Occipital lobe (tissue), 2 donors: ENCODE results near the gene GMPPA. TPM values are rescaled to one million over a fixed set of nuclear protein-coding genes. Genes with fewer than 3 reads are reported as not detected.
A peak's percentile ranks its signal among the peaks of the same experiment; 100 is the strongest.

ENCODE experiments used
- DNase-seq: peaks from one replicate; lab custom pipeline; 2025; lab: John Stamatoyannopoulos, UW
- total RNA-seq: library from RNA; depleted of rRNA; stranded (reverse); fragments of >200 nt; gene quantifications from one replicate; pipeline ENCODE4 v1.2.3, GENCODE V29; 2014

The GMPPA gene
- total RNA-seq: 7.5 TPM

- peak; percentile 91 for DNase-seq
Measured at GRCh38 chr2:219498280-219499057, at the start of gene GMPPA. TSS of gene GMPPA (plus strand) at chr2:219498891. CDS start at chr2:219499976, 1,085 bp downstream.

GRCh38 chr2:219449609-219450008 is 49.1 kb upstream of the GMPPA start:
- no peak for DNase-seq

- no peak for DNase-seq
Measured at GRCh38 chr2:219451661-219452360, 46.9 kb upstream of the GMPPA start.

GRCh38 chr2:219452361-219453317 is 46.1 kb upstream of the GMPPA start:
- peak; percentile 54 for DNase-seq

- no peak for DNase-seq
Measured at GRCh38 chr2:219453671-219454590, 44.8 kb upstream of the GMPPA start.

- no peak for DNase-seq
Measured at GRCh38 chr2:219455581-219455980, 43.1 kb upstream of the GMPPA start.

GRCh38 chr2:219457784-219458369 is 40.8 kb upstream of the GMPPA start:
- DNase-seq: no peak

- DNase-seq: no peak
Measured at GRCh38 chr2:219458996-219459395, 39.7 kb upstream of the GMPPA start.

GRCh38 chr2:219459460-219460311 is 39.0 kb upstream of the GMPPA start:
- no peak for DNase-seq

GRCh38 chr2:219460424-219460926 is 38.2 kb upstream of the GMPPA start:
- DNase-seq: peak; percentile 18

GRCh38 chr2:219461047-219461514 is 37.6 kb upstream of the GMPPA start:
- no peak for DNase-seq

- DNase-seq: no peak
Measured at GRCh38 chr2:219461669-219462068, 37.0 kb upstream of the GMPPA start.

GRCh38 chr2:219462349-219462748 is 36.3 kb upstream of the GMPPA start:
- no peak for DNase-seq

- DNase-seq: no peak
Measured at GRCh38 chr2:219464286-219465032, 34.2 kb upstream of the GMPPA start.

- DNase-seq: no peak
Measured at GRCh38 chr2:219465659-219466561, 32.8 kb upstream of the GMPPA start.

GRCh38 chr2:219466816-219467735 is 31.6 kb upstream of the GMPPA start:
- no peak for DNase-seq
